K562 (cell line): ENCODE results near the gene PRKAR2B. TPM values are rescaled to one million over a fixed set of nuclear protein-coding genes. Genes with fewer than 3 reads are reported as not detected.

Experiments used
- ATAC-seq: fragments of 200-7000 bp; cut with Tn5 transposase; 3 replicates; pipeline ENCODE4 v1.9.1; 2020; ENCODE audit warnings: moderate library complexity
- BruUV-seq: library from RNA; stranded (reverse); fragments of 400-500 nt; replicated peaks from 2 replicates; lab custom pipeline; 2021; lab: Mats Ljungman, UMichigan
- CTCF ChIA-PET: fragments of 300-600 bp; formaldehyde crosslinking; extraction: SDS; loops from one replicate; lab custom pipeline; 2021; ENCODE audit warnings: low intra/inter-chr PET ratio; lab: Yijun Ruan, JAX
- POLR2A ChIA-PET: fragments of 300-600, 350-650 bp; sonication (Branson Sonifier 250); formaldehyde crosslinking; extraction: SDS; loops from one replicate; lab custom pipeline; 2021; ENCODE audit warnings: antibody characterized with exemption, inconsistent platforms; lab: Yijun Ruan, JAX
- DNase-seq, 4 experiments: peaks; one replicate each; pipeline versions ENCODE4 v3.0.0 to v3.0.0-alpha.2; 2011 to 2018; ENCODE audit warnings: low spot score in 3 of 4, mixed read lengths in 3 of 4; ENCODE audit errors: extremely low read depth in 1 of 4
- FAIRE-seq: peaks from 2 replicates; lab custom pipeline; 2011; peaks lifted over from hg19 to GRCh38; lab: Jason Lieb, UNC
- H2AFZ ChIP-seq: 2 replicates; pipeline ENCODE4 v1.6.0; 2011; ENCODE audit warnings: low read depth, low read length, control low read depth, inconsistent platforms
- H3K27ac ChIP-seq: fragments of 200-600 bp; 3 replicates; pipeline ENCODE4 v1.8.0; 2011; ENCODE audit warnings: low read depth, mild to moderate bottlenecking, control low read depth, inconsistent platforms, low read length, moderate library complexity, mixed read lengths; ENCODE audit errors: extremely low read depth
- H3K27me3 ChIP-seq, 2 experiments: fragments of 300-600 bp in 1 of 2; 2 replicates in 1 of 2; 3 replicates in 1 of 2; pipeline versions ENCODE4 v1.6.0 to v1.8.0; 2011; ENCODE audit warnings: inconsistent platforms in 2 of 2, low read length in 2 of 2, mild to moderate bottlenecking in 1 of 2, mixed read lengths in 1 of 2, moderate library complexity in 1 of 2; ENCODE audit not compliant: control insufficient read depth in 2 of 2, insufficient read depth in 2 of 2
- H3K36me3 ChIP-seq: fragments of 300-600 bp; 3 replicates; pipeline ENCODE4 v1.8.0; 2011; ENCODE audit warnings: mild to moderate bottlenecking, low read length, inconsistent platforms; ENCODE audit not compliant: control insufficient read depth, insufficient read depth
- H3K4me1 ChIP-seq, 2 experiments: fragments of 200-600 bp in 1 of 2; replicated peaks in 1 of 2; 2 replicates in 1 of 2; 3 replicates in 1 of 2; pipeline versions ENCODE4 v1.5.1 to v1.8.0; 2011; ENCODE audit warnings: inconsistent platforms in 2 of 2, low read length in 2 of 2, mild to moderate bottlenecking in 1 of 2, mixed read lengths in 1 of 2, moderate library complexity in 1 of 2; ENCODE audit not compliant: control insufficient read depth in 2 of 2, insufficient read depth in 2 of 2
- H3K4me2 ChIP-seq: 2 replicates; pipeline ENCODE4 v1.6.1; 2011; ENCODE audit warnings: low read length, control low read depth, inconsistent platforms, mixed read lengths; ENCODE audit not compliant: insufficient read depth
- H3K4me3 ChIP-seq: fragments of 200-600 bp; sonication (generic), shearing (Covaris generic); 2 replicates; pipeline ENCODE4 v1.5.1; 2016; ENCODE audit warnings: control low read depth, inconsistent platforms
- H3K79me2 ChIP-seq: fragments of 200-600 bp; 3 replicates; pipeline ENCODE4 v1.8.0; 2011; ENCODE audit warnings: low read length, inconsistent platforms; ENCODE audit not compliant: control insufficient read depth, insufficient read depth
- H3K9ac ChIP-seq, 2 experiments: 2 replicates each; pipeline versions ENCODE4 v1.6.0 to v1.6.1; 2011; ENCODE audit warnings: low read depth in 2 of 2, low read length in 2 of 2, control low read depth in 1 of 2, inconsistent platforms in 1 of 2, mild to moderate bottlenecking in 1 of 2, mixed read lengths in 1 of 2; ENCODE audit not compliant: insufficient read depth in 1 of 2
- H3K9me1 ChIP-seq: one replicate; pipeline ENCODE4 v1.6.0; 2011; ENCODE audit warnings: inconsistent platforms, mild to moderate bottlenecking, low read length, moderate library complexity; ENCODE audit not compliant: control insufficient read depth, insufficient read depth
- H3K9me3 ChIP-seq: replicated peaks from 2 replicates; pipeline ENCODE4 v1.5.1; 2011; ENCODE audit warnings: low read depth, low read length, inconsistent platforms; ENCODE audit not compliant: control insufficient read depth, insufficient read depth
- H4K20me1 ChIP-seq: replicated peaks from 2 replicates; pipeline ENCODE4 v1.6.1; 2011; ENCODE audit warnings: low read length, inconsistent platforms, mixed read lengths; ENCODE audit not compliant: control insufficient read depth, insufficient read depth
- CEBPG ChIP-seq, 3 experiments: fragments of 200-800 bp in 1 of 3; sonication (Bioruptor generic) in 1 of 3; sonication (generic) in 1 of 3; formaldehyde crosslinking in 1 of 3; IDR thresholded peaks in 2 of 3; conservative IDR thresholded peaks in 1 of 3; 2 replicates each; pipeline versions ENCODE4 v1.6.1 to v1.8.0; 2016 to 2022; ENCODE audit warnings: missing compliant biosample characterization in 2 of 3, missing genetic modification characterization in 2 of 3, mild to moderate bottlenecking in 1 of 3, missing genetic modification reagents in 1 of 3
- POLR2A ChIP-seq: fragments of 450-650 bp; conservative IDR thresholded peaks from 2 replicates; pipeline ENCODE4 v1.6.1; 2016
- RBM22 ChIP-seq: fragments of 200-400 bp; formaldehyde crosslinking; IDR thresholded peaks from 2 replicates; pipeline ENCODE4 v1.6.1; 2018; ENCODE audit warnings: low read length, low read depth; ENCODE audit not compliant: poor library complexity, severe bottlenecking
- TRIM28 ChIP-seq: fragments of 450-650 bp; IDR thresholded peaks from 2 replicates; pipeline ENCODE4 v1.6.1; 2017
- WGBS: fragments of 100-300 bp; shearing (Covaris generic); methylation state at CpG from one replicate; pipeline ENCODE4 v1.1.6; 2016; ENCODE audit warnings: low coverage, mixed read lengths; ENCODE audit not compliant: insufficient coverage; ENCODE audit errors: missing lambda C conversion rate; 5-methylcytosine and 5-hydroxymethylcytosine counted together
- in situ Hi-C: fragments of 300-500 bp; cut with MboI; formaldehyde crosslinking; loops from 4 replicates; pipeline ENCODE4 v1.15.0; 2018; ENCODE audit warnings: inconsistent platforms, mixed read lengths
- intact Hi-C: fragments of 100-400 bp; cut with micrococcal nuclease; formaldehyde crosslinking; loops from 2 replicates; pipeline ENCODE4 v1.14.2; 2022
- polyA plus RNA-seq, 8 experiments: library from polyadenylated mRNA; depleted of rRNA in 4 of 8; stranded (reverse) in 5 of 8; unstranded in 3 of 8; fragments of >200 nt; fragmentation: Nextera tagmentation in 2 of 8; fragmentation: Illumina TruSeq in 1 of 8; extraction: Ambion mirVana in 2 of 8; extraction: Trizol in 1 of 8; gene quantifications; 2 replicates each; pipeline versions ENCODE4 v1.2.1 to v1.2.3, GENCODE V29; 2011 to 2014; ENCODE audit warnings: inconsistent platforms in 1 of 8, missing spikeins in 1 of 8
- total RNA-seq, 7 experiments: library from RNA; depleted of rRNA in 6 of 7; stranded (reverse); fragments of >200 nt in 6 of 7; fragmentation: Illumina TruSeq in 2 of 7; extraction: Trizol in 2 of 7; gene quantifications; 2 replicates each; pipeline versions ENCODE4 v1.2.1 to v1.2.3, GENCODE V29; 2011 to 2021; ENCODE audit warnings: low replicate concordance in 1 of 7

Gene PRKAR2B
- total and polyA plus RNA-seq, 9 of the 15 experiments (the other 6 are each of a cell fraction or from before 2014, with no cell fraction given) = 59.0 to 173 (median 129) TPM

GRCh38 chr7:107133396-107133795 is 88.9 kb downstream of the PRKAR2B start:
- no peaks in the 10 kb centered on the region for H4K20me1 ChIP-seq
- peaks cover 52% of the 10 kb centered on the region; the same call in 2 of the 3 replicates for H3K36me3 ChIP-seq
- ChIA-PET POLR2A (interaction anchor here (1.2 to 3.0 kb wide), 3 partner anchors 9 to 14 kb away, joined by 3 to 14 read pairs (median 7); no protein-coding TSS in a partner anchor), CTCF (interaction anchor here (0.6 kb wide), 1 partner anchor 12 kb away, joined by 3 read pairs; no protein-coding TSS in a partner anchor)
- WGBS = 95% methylated on average over 2 of the region's 2 CpGs
- intact Hi-C loops = no loop called here
- H3K4me3 ChIP-seq = no peak overlapping the region
- in situ Hi-C loops = no loop called here
- no peak overlapping the region for H2AFZ ChIP-seq
- H3K79me2 ChIP-seq = peaks cover 21% of the 10 kb centered on the region; the same call in 2 of the 3 replicates
- no peaks in the 10 kb centered on the region for H3K9me1 ChIP-seq
- H3K4me2 ChIP-seq = no peak overlapping the region
- TF ChIP-seq CEBPG (CRISPR knock-in tag; IDR thresholded peaks at IDR 0.05) = no peak
- no peak for TF ChIP-seq CEBPG (tag; conservative IDR thresholded peaks at IDR 0.05 in 1 of 2, IDR thresholded peaks at IDR 0.05 in 1 of 2)
- TF ChIP-seq TRIM28 = no peak
- no peak for TF ChIP-seq POLR2A
- TF ChIP-seq RBM22 = peak; percentile 24
- no peaks in the 10 kb centered on the region for H3K9me3 ChIP-seq
- no peak overlapping the region for H3K9ac ChIP-seq
- H3K27ac ChIP-seq = no peak overlapping the region
- ATAC-seq (no peak), FAIRE-seq (no peak), DNase-seq (no peak)
- H3K27me3 ChIP-seq = no peaks in the 10 kb centered on the region
- BruUV-seq = no TSS peak
- H3K4me1 ChIP-seq = no peaks in the 10 kb centered on the region
